ENCODE data around the gene SRP14.

Gene SRP14

DNA sequence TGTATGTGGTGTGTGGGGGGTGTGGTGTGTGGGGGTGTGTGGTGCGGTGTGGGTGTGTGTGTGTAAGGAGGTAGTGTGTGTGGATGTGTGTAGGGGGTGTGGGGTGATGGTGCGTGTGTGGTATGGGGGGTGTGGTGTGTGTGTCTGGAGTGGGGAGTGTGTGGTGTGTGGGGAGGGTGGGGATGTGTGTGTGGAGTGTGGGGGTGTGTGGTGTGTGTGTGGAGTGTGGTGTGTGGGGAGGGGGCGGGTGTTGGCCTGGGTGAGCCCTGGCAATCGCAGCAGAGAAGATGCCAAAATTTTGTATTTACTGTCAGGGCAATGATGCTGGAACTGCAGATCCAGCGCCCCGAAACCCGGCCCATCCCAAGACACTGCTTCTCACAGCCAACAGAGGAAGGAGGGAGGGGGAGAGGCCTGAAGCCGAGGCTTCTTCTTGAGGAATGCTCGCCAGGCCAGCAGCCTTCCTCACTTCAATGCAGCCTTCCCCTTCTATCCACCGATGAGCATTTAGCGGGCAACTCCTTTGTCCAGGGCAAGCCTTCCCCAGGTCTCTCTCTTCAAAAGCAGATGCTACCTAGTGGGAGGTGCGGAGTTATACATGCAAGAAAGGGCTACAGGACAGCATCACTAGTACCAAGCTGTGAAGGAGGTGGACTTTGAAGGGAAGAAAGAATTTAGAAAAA, 11.9 kb upstream of the SRP14 start:
- no peaks in the 10 kb centered on the region for H3K27me3 ChIP-seq (ENCODE audit: low read depth)
- in situ Hi-C loops (cut with MboI; ENCODE audit: low sequenced_read_pairs): no loop called here
- H3K4me1 ChIP-seq: no peaks in the 10 kb centered on the region; the same call in 1 of the 2 replicates
- H3K4me3 ChIP-seq: no peak overlapping the region
- H3K9me3 ChIP-seq: no peaks in the 10 kb centered on the region
- peaks cover 10% of the 10 kb centered on the region; the same call in 1 of the 2 replicates for H3K36me3 ChIP-seq (replicated peaks)
- DNase-seq (ENCODE audit: low spot score in 2 of 2): peak; percentile 15 to 42

DNA sequence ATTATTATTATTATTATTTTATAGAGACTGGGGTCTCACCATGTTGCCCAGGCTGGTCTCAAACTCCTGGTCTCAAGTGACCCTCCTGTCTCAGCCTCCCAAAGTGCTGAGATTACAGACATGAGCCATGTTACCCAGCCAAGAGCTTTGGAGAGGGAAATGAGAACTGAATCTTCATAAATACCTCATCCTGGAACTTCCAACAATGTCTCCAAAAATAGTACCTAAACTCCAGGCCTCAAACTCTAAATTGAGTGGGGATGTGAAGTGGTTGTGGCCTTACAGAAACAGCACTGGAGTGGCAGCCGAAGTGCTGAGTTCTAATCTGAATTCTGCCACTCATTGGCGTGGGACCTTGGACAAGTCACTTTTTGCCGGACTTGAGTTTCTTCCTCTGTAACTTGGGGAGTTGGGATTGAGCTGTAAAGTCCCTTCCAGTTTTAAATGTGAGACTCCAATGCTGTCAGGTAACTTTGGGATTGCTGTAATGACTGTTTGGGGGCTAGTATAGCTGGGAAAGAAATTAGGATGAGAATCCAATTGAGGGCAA, 10.0 kb upstream of the SRP14 start:
- in situ Hi-C loops (cut with MboI; ENCODE audit: low sequenced_read_pairs): loop anchor here (5.0 to 10.0 kb wide), 4 partner anchors 58 to 226 kb away; partner anchors contain the start of genes BMF and BUB1B
- DNase-seq (ENCODE audit: low spot score in 2 of 2): no peak
- H3K9me3 ChIP-seq: no peaks in the 10 kb centered on the region
- no peak overlapping the region for H3K4me3 ChIP-seq
- peaks cover 10% of the 10 kb centered on the region for H3K4me1 ChIP-seq
- peaks cover 10% of the 10 kb centered on the region; the same call in 1 of the 2 replicates for H3K36me3 ChIP-seq (replicated peaks)
- no peaks in the 10 kb centered on the region for H3K27me3 ChIP-seq (ENCODE audit: low read depth)

GRCh38 chr15:40048211-40048792, 9.3 kb upstream of the SRP14 start:
- Histone ChIP-seq H3K4me1 (peaks cover 10% of the 10 kb centered on the region), H3K9me3 (no peaks in the 10 kb centered on the region), H3K4me3 (no peak overlapping the region), H3K27me3 (ENCODE audit: low read depth) (no peaks in the 10 kb centered on the region), H3K36me3 (replicated peaks) (peaks cover 10% of the 10 kb centered on the region; the same call in 1 of the 2 replicates)
- DNase-seq (ENCODE audit: low spot score in 2 of 2): no peak
- in situ Hi-C loops (cut with MboI; ENCODE audit: low sequenced_read_pairs): loop anchor here (5.0 to 10.0 kb wide), 4 partner anchors 59 to 226 kb away; partner anchors contain the start of genes BMF and BUB1B

GRCh38 chr15:40047415-40048210, 8.6 kb upstream of the SRP14 start:
- peaks cover 10% of the 10 kb centered on the region for H3K4me1 ChIP-seq
- peak in 1 of 2 experiments; percentile 41 for DNase-seq (ENCODE audit: low spot score in 2 of 2)

GRCh38 chr15:40046721-40047414, 7.9 kb upstream of the SRP14 start:
- no peak for DNase-seq (ENCODE audit: low spot score in 2 of 2)
- Histone ChIP-seq H3K27me3 (ENCODE audit: low read depth) (no peaks in the 10 kb centered on the region), H3K9me3 (no peaks in the 10 kb centered on the region), H3K4me3 (no peak overlapping the region), H3K4me1 (peaks cover 10% of the 10 kb centered on the region), H3K36me3 (replicated peaks) (peaks cover 10% of the 10 kb centered on the region; the same call in 1 of the 2 replicates)
- in situ Hi-C loops (cut with MboI; ENCODE audit: low sequenced_read_pairs): loop anchor here (5.0 to 10.0 kb wide), 4 partner anchors 60 to 228 kb away; partner anchors contain the start of genes BMF and BUB1B

More at GRCh38 chr15:40047415-40048210, 8.6 kb upstream of the SRP14 start:
- H3K27me3 ChIP-seq (ENCODE audit: low read depth): no peaks in the 10 kb centered on the region
- no peaks in the 10 kb centered on the region for H3K9me3 ChIP-seq
- H3K36me3 ChIP-seq (replicated peaks): peaks cover 10% of the 10 kb centered on the region; the same call in 1 of the 2 replicates
- no peak overlapping the region for H3K4me3 ChIP-seq
- in situ Hi-C loops (cut with MboI; ENCODE audit: low sequenced_read_pairs): loop anchor here (5.0 to 10.0 kb wide), 4 partner anchors 60 to 227 kb away; partner anchors contain the start of genes BMF and BUB1B

DNA sequence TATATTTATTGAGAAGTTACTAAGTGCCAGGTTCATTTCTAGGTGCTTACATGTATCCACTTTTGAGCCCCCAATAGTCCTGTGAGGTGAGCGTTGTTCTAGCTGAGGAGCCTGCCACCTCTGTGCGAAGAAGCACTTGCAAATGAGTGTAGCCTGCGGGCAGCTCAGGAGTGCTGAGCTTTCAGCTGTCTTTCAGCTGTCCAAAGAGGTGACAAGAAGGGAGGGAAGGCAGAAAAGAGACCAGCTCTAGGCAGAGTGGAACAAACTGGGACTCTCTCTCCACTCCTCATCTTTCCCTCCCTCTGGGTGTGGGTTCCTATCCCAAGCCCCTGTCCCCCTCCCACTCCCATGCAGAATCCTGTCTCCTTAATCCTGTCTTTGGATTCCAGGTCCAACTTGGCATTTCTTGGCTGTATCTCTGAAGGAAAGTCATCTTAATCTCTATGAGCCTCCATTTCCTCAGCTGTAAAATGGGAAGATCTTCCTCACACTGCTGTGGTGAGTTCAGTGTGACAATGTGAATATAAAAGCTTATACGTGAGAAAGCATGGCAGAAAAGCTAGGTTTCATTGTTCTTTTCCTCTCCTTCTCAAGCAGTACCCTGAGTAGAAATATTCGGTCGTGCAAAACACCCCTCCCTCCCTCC, 6.7 kb upstream of the SRP14 start:
- no peak overlapping the region for H3K4me3 ChIP-seq
- no peaks in the 10 kb centered on the region for H3K9me3 ChIP-seq
- H3K36me3 ChIP-seq (replicated peaks): peaks cover 10% of the 10 kb centered on the region; the same call in 1 of the 2 replicates
- in situ Hi-C loops (cut with MboI; ENCODE audit: low sequenced_read_pairs): loop anchor here (5.0 to 10.0 kb wide), 4 partner anchors 62 to 229 kb away; partner anchors contain the start of genes BMF and BUB1B
- DNase-seq (ENCODE audit: low spot score in 2 of 2): peak; percentile 54 to 74
- H3K27me3 ChIP-seq (ENCODE audit: low read depth): no peaks in the 10 kb centered on the region
- H3K4me1 ChIP-seq: peaks cover 10% of the 10 kb centered on the region

GRCh38 chr15:40044717-40045571, 6.0 kb upstream of the SRP14 start:
- peaks cover 10% of the 10 kb centered on the region for H3K4me1 ChIP-seq
- in situ Hi-C loops (cut with MboI; ENCODE audit: low sequenced_read_pairs): loop anchor here (5.0 to 10.0 kb wide), 4 partner anchors 62 to 230 kb away; partner anchors contain the start of genes BMF and BUB1B
- DNase-seq (ENCODE audit: low spot score in 2 of 2): peak; percentile 81 to 93
- H3K27me3 ChIP-seq (ENCODE audit: low read depth): no peaks in the 10 kb centered on the region
- H3K4me3 ChIP-seq: no peak overlapping the region
- H3K9me3 ChIP-seq: no peaks in the 10 kb centered on the region
- H3K36me3 ChIP-seq (replicated peaks): peaks cover 10% of the 10 kb centered on the region; the same call in 1 of the 2 replicates

DNA sequence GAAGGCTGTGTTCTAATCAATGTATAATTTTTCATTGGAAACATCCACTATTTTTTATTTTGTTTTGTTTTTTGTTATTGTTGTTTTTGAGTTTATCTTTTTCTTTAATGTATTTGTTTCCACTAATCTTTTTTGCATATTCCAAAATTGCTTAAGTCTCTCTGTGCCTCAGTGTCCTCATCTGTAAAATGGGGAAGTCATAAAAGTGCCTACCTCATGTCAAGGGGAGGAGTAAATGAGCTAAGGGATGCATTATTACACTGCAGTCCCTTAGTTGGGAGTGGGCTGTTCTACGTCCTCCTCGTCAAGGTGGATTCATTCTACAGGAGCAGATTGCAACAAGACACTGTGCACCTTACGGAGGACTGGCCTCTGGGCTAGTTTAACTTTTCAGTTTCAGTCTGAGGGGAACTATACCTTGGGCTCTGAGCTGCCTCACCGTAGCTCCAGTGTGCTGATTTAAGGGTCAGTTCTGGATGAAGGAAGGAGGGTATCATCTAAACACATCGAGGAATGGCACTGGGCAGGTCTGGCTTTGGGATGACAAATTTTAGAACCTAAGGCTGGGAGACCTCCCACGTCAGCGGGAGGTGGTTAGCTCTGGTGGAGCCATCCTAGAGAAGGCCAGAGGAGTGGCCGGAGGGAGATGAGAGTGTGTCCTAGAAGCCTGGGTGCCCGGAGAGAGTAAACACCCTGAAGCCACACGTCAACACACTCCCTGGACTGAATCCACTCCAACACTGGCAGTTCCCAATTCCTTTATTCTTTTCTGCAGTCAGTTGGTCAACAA, 5.1 kb upstream of the SRP14 start:
- Histone ChIP-seq H3K27me3 (ENCODE audit: low read depth) (no peaks in the 10 kb centered on the region), H3K36me3 (replicated peaks) (peaks cover 10% of the 10 kb centered on the region; the same call in 1 of the 2 replicates), H3K4me1 (peaks cover 10% of the 10 kb centered on the region), H3K9me3 (no peaks in the 10 kb centered on the region), H3K4me3 (no peak overlapping the region)
- in situ Hi-C loops (cut with MboI; ENCODE audit: low sequenced_read_pairs): loop anchor here (10.0 kb wide), 2 partner anchors 151 to 231 kb away; no protein-coding TSS in a partner anchor
- DNase-seq (ENCODE audit: low spot score in 2 of 2): no peak

- Histone ChIP-seq H3K4me3 (no peak overlapping the region), H3K4me1 (peaks cover 12% of the 10 kb centered on the region), H3K9me3 (no peaks in the 10 kb centered on the region), H3K27me3 (ENCODE audit: low read depth) (no peaks in the 10 kb centered on the region), H3K36me3 (replicated peaks) (peaks cover 12% of the 10 kb centered on the region; the same call in 1 of the 2 replicates)
- DNase-seq (ENCODE audit: low spot score in 2 of 2): no peak
- in situ Hi-C loops (cut with MboI; ENCODE audit: low sequenced_read_pairs): loop anchor here (10.0 kb wide), 2 partner anchors 152 to 232 kb away; no protein-coding TSS in a partner anchor
Measured at GRCh38 chr15:40042791-40043320, 3.9 kb upstream of the SRP14 start.

GRCh38 chr15:40040770-40041169, 1.8 kb upstream of the SRP14 start:
- H3K4me1 ChIP-seq: peaks cover 15% of the 10 kb centered on the region
- H3K27me3 ChIP-seq (ENCODE audit: low read depth): no peaks in the 10 kb centered on the region
- no peak overlapping the region for H3K4me3 ChIP-seq
- DNase-seq (ENCODE audit: low spot score in 2 of 2): no peak
- peaks cover 21% of the 10 kb centered on the region for H3K36me3 ChIP-seq (replicated peaks)
- in situ Hi-C loops (cut with MboI; ENCODE audit: low sequenced_read_pairs): loop anchor here (10.0 kb wide), 2 partner anchors 154 to 234 kb away; no protein-coding TSS in a partner anchor
- H3K9me3 ChIP-seq: no peaks in the 10 kb centered on the region

DNA sequence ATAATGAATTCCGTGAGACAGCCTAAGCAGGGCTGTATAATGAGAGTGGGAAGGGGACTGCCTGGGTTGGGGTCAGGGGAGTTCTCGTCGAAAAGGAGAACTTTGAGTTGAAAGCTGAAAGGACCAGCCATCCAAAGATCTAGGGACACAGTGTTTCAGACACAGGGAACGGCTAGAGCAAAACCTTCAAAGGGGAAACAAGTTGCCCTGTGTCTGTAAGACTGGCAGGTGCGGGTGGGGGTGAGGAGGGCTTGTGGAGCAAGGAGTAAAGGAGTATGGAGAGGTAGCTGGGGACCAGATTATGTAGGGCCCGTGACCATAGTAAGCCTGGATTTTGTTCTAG, 1.3 kb upstream of the SRP14 start:
- H3K4me3 ChIP-seq: no peak overlapping the region; the same call in 1 of the 2 replicates
- DNase-seq (ENCODE audit: low spot score in 2 of 2): no peak
- no peaks in the 10 kb centered on the region for H3K9me3 ChIP-seq
- H3K27me3 ChIP-seq (ENCODE audit: low read depth): no peaks in the 10 kb centered on the region
- in situ Hi-C loops (cut with MboI; ENCODE audit: low sequenced_read_pairs): loop anchor here (10.0 kb wide), 2 partner anchors 155 to 235 kb away; no protein-coding TSS in a partner anchor
- H3K36me3 ChIP-seq (replicated peaks): peaks cover 26% of the 10 kb centered on the region
- H3K4me1 ChIP-seq: peaks cover 10% of the 10 kb centered on the region

Data from HAP-1 (cell line).